Measurements from ENCODE around the gene RAPGEF1. TPM values are rescaled to one million over a fixed set of nuclear protein-coding genes. Genes with fewer than 3 reads are reported as not detected.

Gene RAPGEF1
- total RNA-seq, 1 donor from 2014 or later, result 57.9 TPM

DNA sequence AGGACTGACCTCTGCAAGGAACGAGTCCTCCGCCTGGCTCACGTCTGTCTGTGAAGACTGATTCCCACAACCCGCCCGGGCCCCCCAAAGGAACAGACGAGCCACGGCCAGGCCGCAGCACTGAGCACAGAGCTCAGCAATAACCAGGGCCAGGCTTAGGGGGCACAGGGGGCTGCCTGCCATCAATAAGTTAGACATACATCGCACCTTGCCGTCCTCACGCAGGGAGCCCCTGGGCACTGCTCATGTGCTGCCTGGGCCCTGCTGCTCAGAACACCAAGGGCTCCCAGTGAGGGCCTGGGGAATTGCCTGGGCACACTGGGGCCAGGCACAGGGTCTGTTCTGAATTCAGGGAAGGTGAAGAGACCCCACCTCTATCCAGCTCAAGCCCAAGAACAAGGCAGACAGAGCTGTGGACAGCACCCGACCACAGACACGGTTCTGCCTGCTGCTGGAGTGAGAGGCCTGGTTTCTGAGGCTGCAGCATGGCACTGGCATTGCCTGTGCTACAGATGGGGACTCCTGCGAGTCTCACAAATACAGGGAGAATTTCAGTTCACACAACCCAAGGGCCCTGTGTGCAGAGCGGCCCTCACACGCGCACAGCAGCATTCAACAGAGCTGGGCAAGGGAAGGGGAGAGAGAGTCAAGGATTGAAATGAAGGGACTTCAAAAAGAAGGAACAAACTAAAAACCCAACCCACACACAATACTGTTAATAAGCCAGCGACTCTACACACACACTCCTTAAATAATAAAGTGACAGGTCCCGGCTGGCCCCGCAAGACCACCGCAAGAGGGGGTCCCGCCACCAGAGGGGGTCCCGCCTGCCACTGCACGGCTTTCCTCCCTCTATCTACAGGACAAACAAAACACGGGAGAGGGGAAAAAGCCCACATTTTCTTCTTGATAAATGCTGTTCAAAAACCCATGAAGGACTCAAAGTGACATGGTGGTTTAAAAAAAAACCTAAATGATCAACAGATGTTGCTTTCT is 162.6 kb downstream of the RAPGEF1 start:
- DNase-seq (ENCODE audit: extremely low spot score in 2 of 2), result no peak
- H3K27me3 ChIP-seq, result no peaks in the 10 kb centered on the region
- intact Hi-C loops (cut with DNase I), result no loop called here
- H3K4me1 ChIP-seq, result no peaks in the 10 kb centered on the region
- TF ChIP-seq POLR2AphosphoS5 (IDR thresholded peaks at IDR 0.05; ENCODE audit: insufficient read depth in 1 of 2, low read depth in 1 of 2), result no peak
- no peak for TF ChIP-seq POLR2A (IDR thresholded peaks at IDR 0.05)
- TF ChIP-seq, protein P1, sequence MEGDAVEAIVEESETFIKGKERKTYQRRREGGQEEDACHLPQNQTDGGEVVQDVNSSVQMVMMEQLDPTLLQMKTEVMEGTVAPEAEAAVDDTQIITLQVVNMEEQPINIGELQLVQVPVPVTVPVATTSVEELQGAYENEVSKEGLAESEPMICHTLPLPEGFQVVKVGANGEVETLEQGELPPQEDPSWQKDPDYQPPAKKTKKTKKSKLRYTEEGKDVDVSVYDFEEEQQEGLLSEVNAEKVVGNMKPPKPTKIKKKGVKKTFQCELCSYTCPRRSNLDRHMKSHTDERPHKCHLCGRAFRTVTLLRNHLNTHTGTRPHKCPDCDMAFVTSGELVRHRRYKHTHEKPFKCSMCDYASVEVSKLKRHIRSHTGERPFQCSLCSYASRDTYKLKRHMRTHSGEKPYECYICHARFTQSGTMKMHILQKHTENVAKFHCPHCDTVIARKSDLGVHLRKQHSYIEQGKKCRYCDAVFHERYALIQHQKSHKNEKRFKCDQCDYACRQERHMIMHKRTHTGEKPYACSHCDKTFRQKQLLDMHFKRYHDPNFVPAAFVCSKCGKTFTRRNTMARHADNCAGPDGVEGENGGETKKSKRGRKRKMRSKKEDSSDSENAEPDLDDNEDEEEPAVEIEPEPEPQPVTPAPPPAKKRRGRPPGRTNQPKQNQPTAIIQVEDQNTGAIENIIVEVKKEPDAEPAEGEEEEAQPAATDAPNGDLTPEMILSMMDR (IDR thresholded peaks at IDR 0.05), result no peak
- H3K27ac ChIP-seq, result no peak overlapping the region
- H3K4me3 ChIP-seq, result no peak overlapping the region
- no peaks in the 10 kb centered on the region for H3K9me3 ChIP-seq
- peaks cover 0 to 49% of the 10 kb centered on the region in 2 donors for H3K36me3 ChIP-seq

DNA sequence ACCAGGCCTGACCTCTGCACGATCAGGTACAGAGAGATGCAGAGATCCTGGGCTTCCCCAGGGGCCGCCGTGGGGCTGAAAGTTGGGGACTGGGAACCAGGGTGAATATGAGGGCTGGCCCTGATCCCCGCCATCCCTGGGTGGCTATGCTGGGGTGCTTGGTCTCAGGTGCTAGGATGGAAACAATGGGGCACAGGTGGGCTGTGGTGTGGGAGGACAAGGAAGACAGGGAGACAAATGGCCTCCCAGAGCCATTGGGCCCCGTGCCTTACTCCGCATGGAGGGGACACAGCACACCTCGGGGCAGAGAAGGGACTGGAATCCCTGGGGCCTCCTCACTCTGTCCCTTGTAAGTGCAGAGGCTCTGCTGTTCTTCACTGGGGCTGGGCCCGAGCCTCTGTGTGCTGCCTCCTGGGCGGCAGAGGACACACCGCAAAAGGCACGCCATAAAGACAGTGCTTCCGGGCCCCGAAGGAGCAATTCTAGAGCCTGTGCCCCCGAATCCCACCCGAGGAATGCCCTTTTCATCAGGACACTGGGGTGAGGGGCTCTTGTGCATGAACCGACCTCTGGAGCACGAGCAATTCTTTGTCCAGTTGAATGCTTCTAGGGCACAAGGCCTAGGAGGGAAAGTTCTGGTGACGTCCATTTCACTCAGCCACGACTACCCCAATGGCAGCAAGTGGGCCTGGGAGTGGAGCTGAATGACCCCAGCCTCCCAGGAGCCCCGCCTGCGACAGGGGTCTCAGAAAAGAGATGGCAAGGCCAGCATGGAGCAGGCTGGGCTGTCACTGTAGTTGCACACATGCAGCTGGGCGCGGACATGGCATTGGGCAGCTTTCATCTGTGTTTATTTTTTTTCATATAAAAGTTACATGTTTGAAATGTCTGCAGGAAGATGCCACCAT is 163.7 kb downstream of the RAPGEF1 start:
- Histone ChIP-seq H3K36me3 (peaks cover 0 to 42% of the 10 kb centered on the region in 2 donors), H3K9me3 (no peaks in the 10 kb centered on the region), H3K27ac (no peak overlapping the region), H3K27me3 (no peaks in the 10 kb centered on the region), H3K4me1 (no peaks in the 10 kb centered on the region), H3K4me3 (no peak overlapping the region)
- intact Hi-C loops (cut with DNase I), result no loop called here
- DNase-seq (ENCODE audit: extremely low spot score in 2 of 2), result no peak
- no peak for TF ChIP-seq POLR2A (IDR thresholded peaks at IDR 0.05)
- TF ChIP-seq POLR2AphosphoS5 (IDR thresholded peaks at IDR 0.05; ENCODE audit: insufficient read depth in 1 of 2, low read depth in 1 of 2), result no peak
- TF ChIP-seq, protein P1 (IDR thresholded peaks at IDR 0.05), result no peak

DNA sequence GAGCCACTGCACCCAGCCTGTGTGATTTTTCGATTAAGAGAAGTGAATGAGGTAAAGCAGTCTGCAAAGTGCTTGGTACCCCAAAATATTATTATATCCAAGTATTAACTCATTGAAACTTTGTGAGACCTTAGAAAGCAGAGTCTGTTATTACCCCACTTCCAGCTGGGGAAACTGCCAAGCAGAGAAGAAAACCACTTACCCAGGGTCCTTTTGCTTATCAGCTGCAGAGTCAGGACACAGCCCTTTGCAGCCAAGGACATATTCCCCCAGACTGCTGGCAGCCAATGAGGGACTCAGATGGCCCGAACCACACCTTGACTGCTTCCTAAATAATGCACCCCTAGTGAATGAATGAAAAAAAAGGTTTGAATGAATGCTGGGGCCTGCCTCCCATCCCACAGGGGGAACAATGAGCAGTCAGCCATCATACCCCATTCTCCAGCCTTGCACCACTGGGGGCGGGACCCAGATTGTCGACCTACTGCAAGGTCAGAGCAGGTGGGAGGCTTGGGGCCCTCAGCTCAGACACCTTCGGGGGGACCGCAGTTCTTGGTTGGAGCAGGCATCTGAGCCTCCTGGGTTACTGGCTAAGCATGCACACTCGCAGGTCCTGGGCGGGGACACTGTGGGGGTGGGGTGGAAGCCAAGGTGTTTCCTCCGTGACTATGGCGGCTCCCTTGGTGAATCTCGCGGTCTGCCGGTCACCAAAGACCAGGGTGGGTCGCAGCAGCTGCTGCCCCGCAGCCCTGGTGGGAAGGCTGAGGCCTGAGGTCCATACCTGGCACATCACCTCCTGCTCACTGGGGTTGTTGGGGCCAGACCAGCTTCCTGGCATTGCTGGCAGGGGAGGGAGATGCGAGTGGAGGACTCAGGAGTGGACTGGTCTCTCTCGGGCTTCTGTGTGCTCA is 164.9 kb downstream of the RAPGEF1 start:
- no peak overlapping the region for H3K27ac ChIP-seq
- H3K27me3 ChIP-seq, result no peaks in the 10 kb centered on the region
- H3K9me3 ChIP-seq, result no peaks in the 10 kb centered on the region
- no peak for DNase-seq (ENCODE audit: extremely low spot score in 2 of 2)
- no peak overlapping the region for H3K4me3 ChIP-seq
- H3K4me1 ChIP-seq, result no peaks in the 10 kb centered on the region
- intact Hi-C loops (cut with DNase I), result no loop called here
- TF ChIP-seq POLR2A (IDR thresholded peaks at IDR 0.05), result no peak
- TF ChIP-seq, protein P1 (IDR thresholded peaks at IDR 0.05), result no peak
- no peak for TF ChIP-seq POLR2AphosphoS5 (IDR thresholded peaks at IDR 0.05; ENCODE audit: insufficient read depth in 1 of 2, low read depth in 1 of 2)
- peaks cover 0 to 33% of the 10 kb centered on the region in 2 donors for H3K36me3 ChIP-seq

DNA sequence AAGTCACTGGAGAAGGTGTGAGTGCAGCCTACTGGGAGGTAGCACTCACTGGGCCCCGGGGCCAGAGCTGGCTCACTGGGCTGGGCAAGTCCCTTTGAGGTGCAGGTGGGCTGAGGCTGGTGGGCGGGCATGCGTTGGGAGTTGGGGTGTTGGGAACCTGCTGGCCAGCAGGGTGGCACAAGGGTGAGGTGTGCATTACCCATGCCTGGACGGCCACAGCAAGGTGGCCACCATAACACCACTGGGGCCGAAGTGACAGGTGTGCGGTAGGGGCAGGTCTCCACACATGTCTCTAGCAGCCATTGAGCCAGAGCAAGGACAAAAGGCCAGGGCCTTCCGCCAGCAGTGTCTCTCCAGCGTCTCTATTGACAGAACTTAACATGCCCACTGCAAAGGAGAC is 172.0 kb downstream of the RAPGEF1 start:
- Histone ChIP-seq H3K36me3 (peaks cover 0 to 6% of the 10 kb centered on the region in 2 donors), H3K27ac (no peak overlapping the region), H3K4me1 (no peaks in the 10 kb centered on the region), H3K9me3 (no peaks in the 10 kb centered on the region), H3K27me3 (no peaks in the 10 kb centered on the region), H3K4me3 (no peak overlapping the region)
- no peak for DNase-seq (ENCODE audit: extremely low spot score in 2 of 2)
- intact Hi-C loops (cut with DNase I), result no loop called here
- TF ChIP-seq POLR2AphosphoS5 (IDR thresholded peaks at IDR 0.05; ENCODE audit: insufficient read depth in 1 of 2, low read depth in 1 of 2), result no peak
- TF ChIP-seq, protein P1 (IDR thresholded peaks at IDR 0.05), result no peak
- no peak for TF ChIP-seq POLR2A (IDR thresholded peaks at IDR 0.05)

Data from vagina (tissue), 2 donors.